GM18867 (cell line): ENCODE results near the gene PPP1R14B.

Source experiments
- ATAC-seq: cut with Tn5 transposase; IDR thresholded peaks from one replicate; pipeline ENCODE4 v1.9.1; 2021; ENCODE audit warnings: mild to moderate bottlenecking, moderate library complexity; ENCODE audit not compliant: unreplicated experiment

PPP1R14B gene

GRCh38 chr11:64281957-64282770 lies 35.4 kb upstream of the PPP1R14B start:
- no peak for ATAC-seq

GRCh38 chr11:64278576-64279190 lies 31.9 kb upstream of the PPP1R14B start:
- no peak for ATAC-seq

- no peak for ATAC-seq
Measured at GRCh38 chr11:64276653-64277431, 30.1 kb upstream of the PPP1R14B start.

GRCh38 chr11:64275841-64276240 lies 29.1 kb upstream of the PPP1R14B start:
- ATAC-seq: no peak

GRCh38 chr11:64275031-64275800 lies 28.5 kb upstream of the PPP1R14B start:
- ATAC-seq: no peak

GRCh38 chr11:64269540-64270220 lies 22.9 kb upstream of the PPP1R14B start:
- ATAC-seq: peak; percentile 69

GRCh38 chr11:64268893-64269539 lies 22.3 kb upstream of the PPP1R14B start:
- ATAC-seq: no peak

- ATAC-seq: no peak
Measured at GRCh38 chr11:64268025-64268892, 21.5 kb upstream of the PPP1R14B start.

GRCh38 chr11:64267207-64267945 lies 20.6 kb upstream of the PPP1R14B start:
- ATAC-seq: no peak

GRCh38 chr11:64266339-64266738 lies 19.6 kb upstream of the PPP1R14B start:
- no peak for ATAC-seq

- no peak for ATAC-seq
Measured at GRCh38 chr11:64265176-64266160, 18.7 kb upstream of the PPP1R14B start.

- ATAC-seq: no peak
Measured at GRCh38 chr11:64264371-64264852, 17.7 kb upstream of the PPP1R14B start.

GRCh38 chr11:64263947-64264317 lies 17.2 kb upstream of the PPP1R14B start:
- no peak for ATAC-seq

GRCh38 chr11:64263021-64263946 lies 16.5 kb upstream of the PPP1R14B start:
- no peak for ATAC-seq

GRCh38 chr11:64262271-64263002 lies 15.7 kb upstream of the PPP1R14B start:
- ATAC-seq: no peak
